ENCODE results near the gene TPRG1. TPM values are rescaled to one million over a fixed set of nuclear protein-coding genes. Genes with fewer than 3 reads are reported as not detected.
A peak's percentile ranks its signal among the peaks of the same experiment; 100 is the strongest.

The TPRG1 gene
- polyA plus RNA-seq, 12 donors, result 1.9 to 4.3 (median 2.9) TPM; not detected in 2

DNA sequence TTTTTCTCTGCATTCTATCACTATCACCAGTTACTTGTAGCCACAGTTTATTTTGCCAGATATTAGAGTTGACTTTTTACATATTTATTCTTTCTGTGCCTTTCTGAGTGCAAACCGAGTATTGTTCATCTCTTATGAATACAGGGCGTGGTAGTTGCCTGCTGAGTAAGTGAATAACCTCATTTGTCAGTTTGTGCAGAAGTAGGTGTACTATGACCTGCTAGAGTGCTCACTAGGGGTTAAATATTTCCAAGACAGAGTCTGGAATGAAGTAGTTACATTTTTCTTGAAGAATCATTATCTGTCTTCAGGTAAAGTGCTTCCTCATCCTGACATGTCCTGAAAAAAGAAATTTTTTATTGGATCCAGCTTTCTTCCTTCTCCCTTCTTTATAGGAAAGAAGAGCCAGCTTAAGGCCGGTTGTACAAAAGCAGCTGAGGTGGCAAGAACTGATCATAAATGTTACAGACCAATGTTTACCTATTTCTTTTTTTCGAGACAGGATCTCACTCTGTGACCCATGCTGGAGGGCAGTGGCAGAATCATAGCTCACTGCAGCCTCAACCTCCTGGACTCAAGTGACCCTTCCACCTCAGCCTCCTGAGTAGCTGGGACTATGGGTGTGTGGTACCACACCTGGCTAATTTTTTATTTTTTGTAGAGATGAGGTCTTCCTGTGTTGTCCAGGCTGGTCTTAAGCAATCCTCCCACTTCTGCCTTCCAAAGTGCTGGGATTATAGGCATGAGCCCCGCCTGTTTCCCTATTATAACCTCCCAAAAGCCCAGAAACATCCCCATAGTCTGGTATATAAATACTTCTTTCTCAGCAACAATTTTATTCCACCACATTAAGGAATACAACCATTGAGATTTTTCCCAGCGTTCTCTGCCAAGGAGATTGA, 182.5 kb downstream of the TPRG1 start:
- no peak for DNase-seq

DNA sequence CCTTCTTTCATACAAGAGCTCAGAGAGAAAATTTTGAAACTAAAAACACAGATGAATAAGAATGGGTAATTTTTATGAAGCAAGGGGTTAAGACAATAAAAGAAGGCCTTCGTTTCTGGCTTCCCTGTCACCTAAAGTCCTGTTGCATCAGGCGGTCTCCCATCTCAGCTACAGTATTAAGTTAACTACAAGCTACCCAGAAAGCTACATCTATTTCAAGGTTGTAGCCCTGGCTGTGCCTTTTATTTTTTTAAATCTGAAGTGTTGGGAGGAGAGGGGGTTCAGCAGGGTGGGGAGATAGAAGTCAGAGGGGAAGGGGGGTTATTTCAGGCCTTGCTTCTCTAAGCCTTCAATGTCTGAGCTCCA, 183.3 kb downstream of the TPRG1 start:
- DNase-seq, result no peak

DNA sequence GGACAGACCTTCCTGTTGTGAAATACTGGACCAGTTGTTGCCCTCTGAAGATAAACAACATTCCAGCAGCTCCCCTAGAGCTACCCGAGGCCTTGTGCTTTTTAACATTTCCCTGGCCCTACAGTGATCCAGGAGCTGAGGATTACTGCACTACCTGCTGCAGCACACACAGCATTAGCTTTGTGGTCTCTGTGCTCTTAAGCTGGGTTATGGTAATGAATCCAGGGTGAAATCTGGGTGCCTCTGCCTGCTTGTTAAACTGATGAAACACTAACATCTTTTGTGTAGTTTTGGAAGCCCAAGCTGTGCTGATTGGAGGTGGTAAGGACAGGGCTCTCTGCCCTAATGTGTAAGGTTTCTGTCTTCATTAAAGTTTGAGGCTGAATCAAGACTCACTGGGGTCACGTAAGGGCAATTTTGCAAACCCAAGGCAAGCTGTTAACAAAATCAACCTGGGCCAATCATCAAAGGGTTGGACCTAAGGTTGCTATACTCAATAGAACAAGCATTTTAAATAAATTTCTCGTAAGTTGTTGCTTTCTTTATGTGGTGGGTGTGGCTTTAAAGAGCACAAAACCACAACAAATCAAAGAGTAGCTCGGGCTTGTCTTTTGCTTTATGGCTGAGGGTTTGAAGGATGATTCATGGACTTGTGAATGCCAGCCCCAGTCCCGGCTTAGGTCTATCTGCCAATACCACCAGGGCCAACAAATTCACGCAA, 183.9 kb downstream of the TPRG1 start:
- DNase-seq, result no peak

DNA sequence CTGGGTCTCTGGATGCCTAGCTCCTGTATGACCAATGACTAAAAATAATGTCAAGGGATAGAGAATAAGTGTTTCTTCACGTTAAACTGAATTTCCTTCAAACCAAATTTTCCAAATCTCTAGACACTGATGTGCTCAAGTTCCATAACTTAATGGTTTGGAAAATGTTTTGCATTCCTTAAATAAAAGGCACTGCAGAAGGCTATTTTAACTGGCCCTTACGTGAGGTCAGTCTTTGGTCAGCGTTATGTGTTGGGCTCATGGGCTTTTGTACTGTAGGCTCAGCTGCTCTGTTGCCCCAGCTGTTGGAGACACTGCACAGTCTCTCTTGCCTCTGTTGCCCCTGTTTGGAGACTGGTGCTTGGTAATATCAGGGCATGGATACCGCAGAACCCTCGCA, 188.5 kb downstream of the TPRG1 start:
- no peak for DNase-seq

DNA sequence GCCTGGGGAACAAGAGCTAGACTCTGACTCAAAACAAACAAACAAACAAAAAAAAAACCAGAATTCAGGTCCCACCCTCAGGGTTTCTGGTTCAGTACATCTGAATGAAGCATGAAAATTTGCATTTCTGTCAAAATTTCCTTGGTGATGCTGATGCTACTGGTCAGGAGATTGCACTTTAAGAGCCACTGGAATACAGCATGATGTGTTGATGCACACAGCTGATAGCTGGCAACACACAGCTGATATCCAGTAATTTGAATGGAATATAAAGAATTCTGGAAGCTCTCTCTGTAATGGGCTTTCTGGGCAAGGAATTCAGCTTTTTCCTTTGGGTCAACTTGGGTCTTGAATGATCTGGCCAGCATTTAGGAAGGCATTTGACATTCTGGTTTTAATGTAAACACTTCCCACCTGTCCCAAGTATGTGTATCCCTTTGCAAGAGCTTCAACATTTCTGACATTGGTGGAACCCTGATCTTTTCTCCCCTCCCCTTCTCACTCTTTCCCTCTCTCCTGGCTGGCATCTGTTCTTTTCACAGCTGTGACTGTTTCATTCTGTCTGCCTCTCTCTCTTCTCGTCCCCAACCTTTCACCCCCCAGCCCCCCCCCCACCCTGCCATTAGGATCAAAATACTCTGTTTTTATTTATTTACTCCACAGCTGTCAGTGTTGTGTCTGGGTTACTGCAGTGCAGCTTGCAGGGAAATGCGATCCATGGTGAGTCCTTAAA, 189.5 kb downstream of the TPRG1 start:
- DNase-seq, result no peak

DNA sequence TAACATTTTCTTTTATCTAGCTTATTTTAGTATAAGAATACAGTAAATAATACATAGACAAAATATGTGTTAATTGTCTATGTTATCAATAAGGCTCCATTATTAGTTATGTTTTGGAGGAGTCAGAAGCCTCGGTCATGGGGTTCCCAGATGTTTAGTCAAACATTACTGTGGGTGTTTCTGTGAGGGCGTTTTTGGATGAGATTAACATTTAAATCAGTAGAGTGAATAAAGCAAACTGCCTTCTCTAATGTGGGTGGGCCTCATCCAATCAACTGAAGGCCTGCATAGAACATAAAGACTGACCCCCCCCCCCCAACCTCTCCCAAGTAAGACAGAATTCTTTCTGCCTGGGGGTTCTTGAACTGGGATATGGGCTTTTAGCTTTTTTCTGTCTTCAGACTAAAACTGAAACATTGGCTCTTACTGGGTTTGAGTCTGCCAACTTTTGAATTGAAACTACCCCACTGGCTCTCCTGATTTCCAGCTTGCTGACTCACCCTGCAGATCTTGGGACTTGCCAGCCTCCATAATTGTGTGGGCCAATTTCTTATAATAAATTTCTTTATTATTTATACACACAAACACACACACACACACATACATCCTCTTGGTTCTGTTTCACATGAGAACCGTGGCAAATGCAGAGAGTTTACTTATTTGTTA, 192.0 kb downstream of the TPRG1 start:
- no peak for DNase-seq

DNA sequence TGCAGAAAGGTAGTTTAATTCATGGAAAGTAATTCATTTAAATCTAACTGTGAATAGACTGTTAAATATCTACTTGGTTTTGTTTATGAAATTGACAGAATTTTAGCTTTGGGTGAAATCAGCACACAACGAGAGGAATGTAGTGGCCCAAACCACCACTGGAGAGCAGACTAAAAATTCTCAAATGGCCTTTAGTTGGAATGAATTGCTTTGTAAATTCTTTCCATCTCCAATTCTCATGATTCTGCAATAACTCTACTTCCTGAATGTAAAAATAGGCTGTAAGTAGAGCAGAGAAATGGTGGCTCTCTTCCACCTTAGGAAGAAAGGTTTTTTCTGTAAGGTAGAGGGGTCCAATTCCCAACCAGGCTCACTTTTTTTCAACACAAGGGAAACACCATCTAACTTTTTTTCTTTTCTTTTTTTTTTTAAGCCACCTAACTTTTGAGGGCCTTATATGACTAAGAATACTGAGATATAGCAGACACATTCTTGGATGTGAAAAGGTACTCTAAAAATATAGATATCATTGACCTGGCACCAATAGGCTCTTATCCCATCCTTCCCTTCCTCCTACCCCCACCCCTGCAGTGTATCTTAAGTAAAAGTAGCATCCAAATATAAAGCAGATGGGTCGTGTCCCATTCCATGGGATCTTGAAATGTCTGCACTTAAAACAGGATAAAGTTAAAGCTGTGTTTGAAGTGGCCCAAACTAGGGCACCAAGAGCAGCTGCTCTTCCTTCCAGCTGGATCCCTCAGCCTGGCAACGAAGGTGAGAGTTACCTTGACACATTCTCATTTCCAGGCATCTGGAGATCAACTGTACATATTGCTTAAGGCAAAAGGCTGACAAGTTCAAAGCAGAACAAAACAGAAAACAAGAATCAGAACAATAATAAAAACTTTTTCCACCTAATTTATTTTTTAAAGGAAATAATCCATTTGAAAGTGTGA, 194.1 kb downstream of the TPRG1 start:
- peak; percentile 43 for DNase-seq

DNA sequence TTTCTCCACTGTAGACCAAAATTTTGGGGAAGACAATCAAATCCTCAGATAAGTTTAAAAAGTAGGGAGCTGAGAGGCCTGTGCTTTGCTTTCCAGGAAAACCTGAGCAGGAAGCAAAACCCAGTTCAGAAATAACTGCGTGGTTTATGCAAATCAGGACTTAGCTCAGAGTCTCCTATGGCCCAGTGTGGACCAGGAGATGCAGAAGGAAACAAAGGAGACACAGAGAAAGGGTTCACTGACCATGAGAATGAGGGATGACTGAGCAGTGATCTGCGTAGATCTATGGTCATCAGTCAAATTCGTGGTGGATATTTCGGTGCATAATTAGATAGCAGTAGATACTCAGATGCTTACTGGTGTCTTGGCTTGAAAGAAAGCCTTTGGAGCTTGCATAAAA, 196.6 kb downstream of the TPRG1 start:
- DNase-seq, result no peak

DNA sequence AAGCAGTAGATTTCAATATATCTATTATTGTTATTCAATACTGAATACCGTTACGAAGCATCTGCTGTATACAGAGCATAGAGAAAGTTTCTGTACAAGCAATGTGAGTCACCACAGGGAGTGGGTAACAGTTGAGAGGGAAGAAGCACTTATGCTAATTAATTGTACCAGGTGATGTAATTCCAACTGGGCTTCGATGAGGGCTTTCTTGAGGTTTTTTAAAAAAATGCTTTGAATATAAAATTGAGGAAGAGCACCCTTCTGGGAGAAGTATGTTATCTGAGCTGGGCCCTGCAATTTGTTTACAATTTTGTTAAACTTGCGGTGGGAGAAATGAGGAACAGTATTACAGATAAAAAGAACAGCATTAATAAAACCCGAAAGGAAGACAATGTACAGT, 197.9 kb downstream of the TPRG1 start:
- DNase-seq, result no peak

DNA sequence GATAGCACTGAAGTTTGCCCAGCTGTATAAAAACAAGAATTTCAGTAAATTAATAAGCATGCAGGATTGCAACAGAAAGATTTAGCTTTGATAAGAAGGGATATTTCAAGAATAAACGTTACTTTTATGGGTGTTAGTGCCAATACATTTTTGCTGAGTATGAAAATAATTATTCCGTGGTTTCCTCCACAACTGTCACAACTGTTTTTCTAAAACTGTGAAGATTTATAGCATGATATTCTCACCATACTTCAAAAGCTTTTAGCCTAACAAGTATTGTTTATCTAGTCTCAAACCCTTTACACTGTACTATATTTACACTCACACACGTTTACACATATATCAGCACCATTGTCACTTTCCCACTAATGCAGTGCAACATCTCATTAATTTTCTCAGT, 200.5 kb downstream of the TPRG1 start:
- no peak for DNase-seq
